SIG-M5 treated with dmso at 0.1 percent for 504 hours (cell line): ENCODE results near the gene SCN9A.
A peak's percentile ranks its signal among the peaks of the same experiment; 100 is the strongest.
"Not testable (repeated sequence)": the region's sequence is repeated elsewhere in the genome, so short reads cannot be mapped to it uniquely, and the experiment has no call there.

Source experiments
- DNase-seq: peaks from one replicate; lab custom pipeline; 2025; ENCODE audit not compliant: unreplicated experiment; lab: John Stamatoyannopoulos, UW

The SCN9A gene

DNA sequence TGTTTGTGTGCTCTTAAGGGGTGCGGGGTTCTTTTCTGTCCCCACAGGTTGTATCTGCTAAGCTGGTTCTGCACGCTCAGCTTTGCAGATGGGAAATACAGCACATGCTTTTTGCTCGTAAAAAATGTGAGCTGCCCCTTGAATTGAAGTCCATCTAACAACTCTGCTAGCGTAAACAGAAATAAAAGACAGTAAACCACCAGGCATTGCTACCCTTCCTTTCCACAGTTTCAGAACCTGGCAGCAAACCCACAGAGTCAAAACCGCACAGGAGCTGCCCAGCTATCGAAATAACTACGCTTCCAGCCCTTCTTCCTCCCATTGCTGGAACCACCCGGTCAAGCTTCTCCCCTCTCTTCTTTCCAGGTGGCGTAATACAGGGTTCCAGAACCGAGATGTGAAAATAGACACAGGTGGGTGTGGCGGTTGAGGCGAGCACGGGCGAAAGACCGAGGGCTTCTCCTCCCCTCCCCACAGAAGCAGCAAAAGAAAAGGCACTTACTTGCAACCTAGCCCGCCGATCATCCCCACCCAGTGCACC is 479 bp downstream of the SCN9A start:
- DNase-seq: peak; percentile 52

DNA sequence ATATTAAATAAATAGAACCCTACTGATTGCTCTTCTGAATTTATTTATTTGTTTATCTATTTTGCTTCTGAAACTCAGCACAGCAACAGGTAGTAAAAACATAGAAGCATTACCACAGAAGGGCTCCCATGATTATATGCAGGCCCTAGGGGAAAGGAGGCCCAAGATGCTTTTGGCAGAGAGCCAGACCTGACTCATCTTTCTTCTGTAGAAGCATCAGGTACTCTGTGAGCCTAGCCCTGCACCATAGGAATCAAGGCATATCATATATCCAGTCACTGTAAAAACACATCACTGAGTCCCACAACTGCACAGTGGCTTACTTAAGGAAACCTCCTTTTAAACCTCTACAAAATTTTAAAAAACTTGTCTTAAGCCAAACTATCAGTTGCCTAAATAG is 1.8 kb downstream of the SCN9A start:
- DNase-seq: no peak

DNA sequence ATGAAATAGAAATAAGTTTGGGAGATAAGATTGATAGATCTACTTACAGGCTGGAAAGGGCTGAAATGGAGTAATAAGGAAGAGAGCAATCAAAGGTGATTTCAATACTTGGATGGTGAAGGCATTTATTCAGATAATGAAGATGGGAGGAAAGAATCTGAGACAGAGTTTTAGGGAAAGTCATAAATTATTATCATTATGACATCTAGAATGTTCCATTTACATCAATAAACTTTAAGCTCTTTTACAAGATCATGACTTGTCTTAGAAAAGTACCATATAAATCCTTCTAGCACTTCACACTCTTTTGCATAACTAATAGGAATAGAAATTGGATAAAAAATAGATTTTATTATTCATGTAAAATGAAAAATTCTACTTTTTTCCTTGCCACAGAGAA is 2.2 kb downstream of the SCN9A start:
- DNase-seq: no peak

DNA sequence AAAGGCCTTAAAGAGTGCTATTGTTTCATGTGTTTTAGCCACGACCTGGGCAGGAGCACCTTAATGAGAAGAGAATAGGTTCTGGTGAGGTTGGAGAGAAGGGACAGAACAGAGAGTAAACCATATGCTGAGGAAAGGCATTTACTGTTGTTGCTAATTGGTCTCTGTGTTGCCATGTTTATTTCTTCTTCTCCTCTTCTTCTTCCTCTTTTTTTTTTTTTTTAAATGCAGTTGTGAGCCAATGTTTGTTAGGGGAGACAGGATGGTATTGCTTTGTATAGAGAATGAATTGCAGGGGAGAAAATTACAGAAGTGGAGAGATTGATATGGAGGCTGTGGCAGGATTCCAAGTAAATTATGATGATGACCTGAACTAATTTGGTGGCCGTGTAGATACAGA is 2.6 kb downstream of the SCN9A start:
- peak; percentile 7 for DNase-seq

DNA sequence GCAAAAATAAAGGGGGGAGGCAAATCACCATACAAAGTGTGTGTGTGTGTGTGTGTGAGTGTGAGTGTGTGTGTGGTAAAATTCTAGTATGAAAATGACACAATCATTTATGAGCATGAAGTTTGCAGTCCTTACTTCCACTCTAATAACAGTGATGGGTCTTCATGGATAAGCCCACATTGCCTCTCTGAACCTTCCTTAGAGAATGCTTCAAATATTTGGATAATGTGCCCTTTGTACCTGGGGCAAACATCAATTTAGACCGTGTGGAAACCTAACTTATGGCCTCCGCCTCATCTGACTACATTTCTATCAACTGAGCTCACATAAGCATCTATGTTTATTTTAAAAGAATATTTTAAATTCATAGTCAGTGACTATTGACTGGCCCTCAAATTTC is 3.7 kb downstream of the SCN9A start:
- no peak for DNase-seq

DNA sequence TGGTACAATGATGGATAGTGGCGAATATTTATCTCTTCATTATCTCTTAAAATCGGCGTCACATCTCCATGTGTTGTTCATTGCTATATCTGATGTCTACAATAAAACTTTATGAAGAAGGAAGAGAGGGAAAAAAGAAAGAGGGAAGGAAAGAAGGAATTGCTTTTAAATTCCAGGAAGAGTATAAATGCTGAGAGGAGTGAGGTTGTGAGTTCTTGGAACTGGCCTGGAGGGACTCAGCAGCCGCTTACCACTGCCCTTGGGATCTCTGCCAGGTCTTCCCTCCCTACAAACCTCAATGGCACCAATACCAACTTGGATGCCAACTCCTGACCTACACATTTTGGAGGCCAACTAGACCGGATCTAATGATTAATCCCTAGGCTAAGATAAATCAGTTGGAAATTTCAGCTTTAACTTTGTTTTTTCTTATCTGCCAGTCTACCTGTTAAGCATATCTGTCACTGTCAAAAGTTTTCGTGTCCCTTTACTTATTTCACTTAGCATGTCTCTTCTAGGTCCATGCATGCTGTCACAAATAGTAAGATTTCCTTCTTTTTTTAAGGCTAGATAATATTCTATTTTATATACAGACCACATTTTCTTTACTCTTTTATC is 9.8 kb downstream of the SCN9A start:
- no peak for DNase-seq

DNA sequence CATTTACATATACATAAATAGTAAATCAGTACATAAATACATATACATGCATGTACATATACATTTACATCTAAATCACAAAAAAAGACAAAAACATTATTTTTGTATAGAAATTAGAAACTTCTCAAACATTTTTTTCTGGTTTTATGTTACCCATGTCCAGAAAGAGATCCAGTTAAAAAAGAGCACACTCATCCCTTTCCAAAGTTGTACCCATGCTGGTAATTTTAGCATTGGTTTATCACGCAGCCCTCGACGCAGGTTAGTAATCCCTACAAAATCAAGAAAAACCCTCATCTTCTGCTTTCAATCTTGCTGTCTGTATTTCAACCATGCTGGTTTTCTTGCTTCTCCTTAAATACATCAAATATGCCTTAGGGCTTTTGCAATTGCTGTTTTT is 10.5 kb downstream of the SCN9A start:
- DNase-seq: no peak

DNA sequence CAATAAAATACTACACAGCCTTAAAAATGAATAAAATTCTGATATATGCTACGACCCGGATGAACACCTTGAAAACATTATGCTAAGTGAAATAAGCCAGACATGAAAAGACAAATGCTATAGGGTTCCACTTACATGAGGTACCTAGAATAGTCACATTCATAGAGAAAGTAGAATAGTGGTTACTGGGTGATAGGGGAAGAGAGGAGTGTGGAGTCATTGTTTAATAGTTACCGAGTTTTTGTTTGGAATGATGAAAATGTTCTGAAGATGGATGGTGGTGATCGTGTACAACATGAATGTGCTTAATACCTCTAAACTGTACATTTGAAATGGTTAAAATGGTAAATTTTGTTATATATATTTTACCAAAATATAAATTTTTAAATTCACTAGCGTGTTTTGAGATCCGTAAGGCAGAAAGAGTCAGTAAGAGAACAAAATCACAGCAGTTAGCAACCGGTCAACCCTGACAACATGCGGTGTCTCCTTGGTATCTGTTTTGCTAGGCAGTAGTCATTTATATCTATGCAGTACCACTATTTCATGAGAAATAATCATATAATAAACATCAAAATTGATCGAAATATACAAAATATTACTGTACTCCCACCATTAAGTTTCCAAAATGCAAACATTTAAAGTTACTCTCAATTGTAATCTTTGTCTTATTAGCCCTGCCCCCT is 11.1 kb downstream of the SCN9A start:
- no peak for DNase-seq

DNA sequence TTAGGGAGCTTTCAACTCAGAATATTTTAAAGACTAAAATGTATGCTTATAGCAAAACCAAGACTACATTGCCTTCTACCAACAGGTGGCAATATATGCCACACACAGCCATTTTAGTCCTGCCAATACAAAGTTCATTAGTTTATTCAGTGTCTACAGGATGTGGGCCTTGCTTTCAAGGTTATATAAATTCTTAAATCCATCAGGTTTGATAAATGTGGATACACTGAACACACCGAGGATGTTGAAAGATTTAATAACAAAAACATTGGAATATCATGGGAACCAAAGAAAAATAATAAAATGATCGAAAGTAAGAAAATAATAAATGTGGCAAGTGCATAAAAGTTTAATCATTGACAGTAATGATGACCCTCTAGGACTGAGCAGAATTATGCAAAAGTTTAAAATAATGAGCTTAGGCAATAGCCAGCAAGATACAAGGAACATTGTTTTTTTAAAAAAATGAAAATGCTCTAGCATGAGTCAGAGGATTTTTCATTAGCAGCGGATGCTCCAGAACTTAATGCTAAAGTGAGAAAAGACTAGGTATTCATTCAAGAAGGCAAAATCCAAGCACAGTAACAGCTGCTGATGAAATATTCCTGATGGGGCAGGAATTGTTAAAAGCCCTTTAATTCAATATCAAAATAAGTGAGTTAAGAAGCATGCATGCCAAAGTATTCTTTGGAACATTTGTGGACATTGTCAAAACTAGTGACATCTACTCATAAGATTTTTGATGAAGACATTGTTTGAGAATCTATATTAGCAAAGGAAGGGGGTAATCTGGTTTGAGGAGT is 14.2 kb downstream of the SCN9A start:
- peak; percentile 41 for DNase-seq

DNA sequence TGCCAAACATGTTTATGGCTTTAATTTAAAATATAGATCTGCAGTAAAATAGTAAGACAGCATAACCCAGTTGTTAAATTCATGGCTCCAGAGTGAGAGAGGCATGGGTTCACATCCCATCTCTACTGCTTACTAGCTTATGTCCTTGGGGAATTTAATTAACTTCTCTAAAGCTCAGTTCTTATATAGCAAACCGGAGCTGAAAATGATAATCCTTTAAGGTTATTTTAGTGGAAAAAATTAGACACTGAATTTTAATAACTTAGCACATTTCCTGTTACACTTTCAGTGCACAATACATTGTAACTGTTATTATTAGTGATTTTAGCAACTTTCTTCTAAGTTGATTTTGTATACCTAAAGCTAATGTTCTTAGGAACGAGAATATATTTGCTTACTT is 14.8 kb downstream of the SCN9A start:
- DNase-seq: no peak

DNA sequence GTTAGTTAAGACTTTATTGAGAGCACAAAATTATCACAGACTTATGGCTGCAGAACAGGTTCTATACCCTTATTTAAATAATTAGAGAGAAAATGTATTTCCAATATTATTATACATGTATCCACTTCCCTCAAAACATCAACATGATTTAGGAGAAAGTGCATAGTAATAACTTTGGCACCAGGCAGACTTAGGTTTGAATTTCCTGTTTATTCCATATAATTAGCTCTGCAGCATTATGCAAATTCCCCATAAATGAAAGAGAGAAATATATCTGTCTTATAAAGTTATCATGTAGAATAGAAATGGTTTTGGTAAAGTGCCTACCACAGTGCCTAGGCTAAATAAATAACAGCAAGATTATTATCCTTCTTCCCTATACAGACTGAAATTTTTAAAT is 15.3 kb downstream of the SCN9A start:
- DNase-seq: no peak

DNA sequence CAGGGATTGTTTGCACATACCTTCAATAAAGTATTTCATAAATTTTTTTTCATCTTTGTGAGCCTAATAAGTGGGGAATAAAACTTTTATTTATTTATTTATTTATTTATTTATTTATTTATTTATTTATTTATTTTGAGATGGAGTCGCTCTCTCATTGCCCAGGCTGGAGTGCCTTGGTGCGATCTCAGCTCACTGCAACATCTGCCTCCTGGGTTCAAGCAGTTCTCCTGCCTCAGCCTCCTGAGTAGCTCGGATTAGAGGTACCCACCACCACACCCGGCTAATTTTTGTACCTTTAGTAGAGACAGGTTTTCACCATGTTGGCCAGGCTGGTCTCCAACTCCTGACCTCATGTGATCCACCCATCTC is 17.8 kb downstream of the SCN9A start:
- not testable (repeated sequence) for DNase-seq

DNA sequence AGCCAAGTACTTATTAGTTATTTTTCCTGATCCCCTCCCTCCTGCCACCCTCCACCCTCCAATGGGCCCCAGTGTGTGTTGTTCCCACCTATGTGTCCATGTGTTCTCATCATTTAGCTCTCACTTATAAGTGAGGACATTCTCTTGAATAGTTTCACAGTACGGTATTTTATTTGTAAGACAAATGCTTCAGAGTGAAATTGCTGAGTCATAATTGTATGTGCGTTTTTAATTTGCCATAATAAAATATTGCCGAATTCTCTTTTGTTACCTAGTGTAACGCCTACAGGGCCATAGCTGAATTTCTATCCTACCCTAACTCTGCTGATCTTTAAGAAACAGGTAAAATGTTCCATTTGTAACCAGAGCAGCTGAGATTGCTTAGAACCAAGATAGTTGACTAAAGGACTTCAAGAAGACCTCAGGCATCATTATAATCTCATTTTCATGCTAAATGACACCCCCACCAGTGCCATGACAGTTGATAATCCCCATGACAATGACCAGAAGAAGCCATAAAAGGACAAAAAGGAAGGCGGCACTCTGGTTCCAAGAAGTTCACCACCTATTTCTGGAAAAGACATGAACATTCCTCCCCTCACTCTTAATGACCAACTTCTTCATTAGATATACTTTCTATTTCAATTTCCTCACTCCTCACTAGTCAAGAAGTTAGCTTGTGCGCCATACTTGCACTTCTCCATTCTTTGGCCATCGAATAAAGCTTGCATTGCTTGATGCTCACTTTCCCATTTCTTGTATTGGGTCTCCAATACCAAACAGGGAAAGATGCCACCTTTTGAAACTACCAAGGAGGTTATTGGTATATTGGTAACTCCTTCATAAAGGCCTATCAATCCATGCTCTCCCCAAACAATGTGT is 18.4 kb downstream of the SCN9A start:
- no peak for DNase-seq

DNA sequence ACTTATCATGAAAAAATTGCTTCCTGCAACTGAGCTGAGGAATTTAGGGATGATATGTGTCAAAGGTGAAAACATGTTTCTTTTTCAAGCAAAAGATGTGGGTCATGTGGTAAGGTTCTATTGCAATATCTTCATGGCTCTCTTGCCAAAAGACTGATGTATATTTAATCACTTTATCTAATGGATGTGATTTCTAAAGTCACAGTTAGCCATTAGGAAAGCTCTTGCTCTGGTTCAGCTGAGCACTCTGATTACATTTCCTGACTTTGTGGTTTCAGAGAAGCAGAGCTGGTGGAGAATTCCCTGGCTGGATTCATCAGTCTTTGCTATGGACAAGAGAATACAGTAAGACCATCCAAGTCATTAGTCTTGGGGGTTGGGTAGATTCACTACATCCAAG is 24.4 kb downstream of the SCN9A start:
- DNase-seq: no peak

DNA sequence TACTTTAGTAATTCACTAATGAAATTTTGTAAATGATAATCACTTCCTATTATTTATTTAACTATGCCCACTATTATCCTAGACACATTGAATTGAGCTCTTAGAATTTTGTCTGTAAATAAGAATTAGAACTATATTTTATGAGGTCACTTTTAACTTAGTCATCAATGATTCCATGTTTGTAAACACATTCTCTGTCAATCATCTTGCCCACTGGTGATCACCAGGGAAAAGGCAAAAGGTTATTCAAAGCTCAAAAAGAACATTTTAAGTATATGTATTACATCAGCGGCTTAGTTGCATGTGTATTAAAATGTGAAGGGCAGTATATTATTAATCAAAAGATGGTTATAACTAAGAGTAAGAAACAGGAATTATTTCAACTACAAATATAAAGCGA is 25.2 kb downstream of the SCN9A start:
- DNase-seq: no peak

DNA sequence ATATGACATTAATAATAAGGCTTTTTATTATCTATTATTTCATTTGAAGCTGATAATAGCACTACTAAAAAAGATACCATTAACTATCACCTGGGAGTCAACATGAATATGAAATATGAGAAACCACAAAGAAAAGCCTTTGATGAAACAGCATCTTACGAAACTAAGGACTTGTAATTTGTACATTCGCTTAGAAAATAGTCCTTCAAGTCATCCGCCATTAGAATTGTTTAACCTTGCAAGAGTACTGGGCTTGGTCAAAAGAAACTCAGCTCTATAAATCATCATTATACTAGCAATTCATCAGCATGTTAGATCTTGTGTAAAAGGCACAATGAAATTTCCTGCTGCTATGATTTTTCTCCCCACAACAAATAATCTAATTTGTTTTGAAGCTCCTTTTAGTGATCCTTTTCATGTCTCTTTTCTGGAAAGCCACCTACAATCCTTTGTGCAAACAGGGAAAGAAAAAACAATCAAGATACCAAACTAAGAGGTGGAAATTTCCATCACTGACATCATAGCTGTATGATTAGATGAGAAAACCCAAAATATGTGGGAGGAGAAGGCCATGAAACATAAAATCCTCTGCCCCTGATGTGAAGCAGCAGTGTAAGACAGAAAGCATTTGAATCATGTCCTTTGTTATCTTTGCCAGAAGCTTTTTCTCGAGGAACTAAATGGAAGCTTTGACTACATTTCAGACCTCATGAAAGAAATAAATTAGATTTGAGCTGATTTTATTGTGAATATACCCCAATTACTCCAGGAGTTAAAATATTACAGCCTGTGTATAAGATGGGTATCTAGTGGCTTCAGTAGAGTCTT is 31.2 kb downstream of the SCN9A start:
- DNase-seq: no peak

DNA sequence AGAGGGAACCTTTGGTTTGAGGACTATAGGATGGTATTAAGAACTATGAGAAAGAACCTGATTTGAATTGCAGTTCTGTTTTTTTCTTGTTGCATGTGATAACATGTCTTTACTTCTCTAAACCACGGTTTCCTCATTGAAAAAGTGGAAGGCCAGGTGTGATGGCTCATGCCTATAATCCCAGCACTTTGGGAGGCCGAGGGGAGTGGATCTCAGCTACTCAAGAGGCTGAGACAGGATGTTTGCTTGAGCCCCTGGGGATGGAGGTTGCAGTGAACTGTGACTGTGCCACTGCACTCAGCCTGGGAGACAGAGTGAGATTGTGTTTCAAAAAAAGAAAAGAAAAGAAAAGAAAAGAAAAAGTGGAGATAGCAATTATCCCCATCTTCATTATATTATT is 32.3 kb downstream of the SCN9A start:
- DNase-seq: no peak

DNA sequence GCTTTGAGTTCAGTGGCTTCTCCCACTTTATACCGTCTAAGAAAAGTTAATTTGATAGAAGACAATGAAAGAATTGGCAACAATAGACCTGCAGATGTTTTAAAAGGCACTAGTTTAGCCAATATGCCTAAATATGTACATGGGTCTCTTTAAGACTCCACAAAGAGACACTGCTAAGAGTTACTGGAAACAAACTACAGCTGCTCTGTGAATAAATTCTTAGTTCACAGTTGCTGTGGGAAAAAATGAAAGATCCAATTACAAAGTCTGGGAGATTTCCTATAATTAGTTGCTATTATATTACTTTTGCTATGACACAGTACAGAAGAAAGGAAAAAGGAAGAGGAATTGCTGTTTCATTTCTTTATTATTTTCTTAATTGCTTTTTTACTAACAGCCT is 34.3 kb downstream of the SCN9A start:
- no peak for DNase-seq

DNA sequence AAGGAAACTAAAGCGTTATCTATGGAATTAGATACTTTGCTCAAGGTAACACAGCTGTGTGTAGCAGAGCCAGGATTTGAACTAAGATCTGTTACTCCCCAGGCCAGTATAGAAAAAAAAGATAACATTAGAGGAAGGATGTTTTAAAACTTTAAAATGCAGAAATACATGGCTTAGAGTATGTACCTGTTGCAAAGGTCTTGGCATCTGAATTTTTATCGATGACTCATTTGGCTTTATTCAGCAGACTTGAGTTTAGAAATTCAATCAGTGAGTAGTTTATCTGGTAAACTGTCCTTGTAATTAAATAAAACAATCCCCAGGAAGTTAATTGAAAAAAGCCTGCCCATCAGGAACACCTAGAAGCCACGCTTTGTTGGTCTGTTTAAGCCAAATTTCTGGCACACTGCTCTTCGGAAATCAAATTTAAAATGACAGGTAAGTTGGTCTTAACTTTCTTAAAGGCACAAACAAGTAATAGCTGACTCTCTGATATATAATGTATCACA is 36.9 kb downstream of the SCN9A start:
- DNase-seq: no peak

DNA sequence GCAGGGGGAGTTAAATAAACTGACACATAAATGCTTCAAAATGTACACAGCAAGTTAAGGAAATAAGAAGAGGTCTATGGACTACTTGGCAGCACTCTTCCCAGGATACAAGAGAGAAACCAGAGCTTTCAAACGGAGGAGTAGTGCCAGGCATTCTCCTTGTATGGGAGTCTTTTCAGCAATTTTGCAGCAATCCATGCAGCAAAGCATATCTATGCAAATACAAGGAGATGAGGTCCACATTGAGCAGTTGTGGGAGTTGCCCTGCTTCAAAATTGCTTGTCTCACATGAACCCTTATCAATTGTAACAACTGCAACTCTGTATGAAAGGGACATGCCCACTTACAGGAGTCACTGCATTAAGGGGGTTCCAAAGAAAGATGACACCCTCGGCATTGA is 37.8 kb downstream of the SCN9A start:
- no peak for DNase-seq
